Activated CD4-positive, alpha-beta T cell treated with anti-CD3 and anti-CD28 coated beads, Interleukin-2, amount 50 U/mL, for 4 hours (primary cell): ENCODE measurements around the gene VCY.
"Not testable (repeated sequence)": the region's sequence is repeated elsewhere in the genome, so short reads cannot be mapped to it uniquely, and the experiment has no call there.

ENCODE experiments used
- DNase-seq, 2 experiments: peaks; one replicate each; pipeline ENCODE4 v3.0.0-alpha.2; 2020

VCY gene

GRCh38 chrY:13986373-13986772 lies at the start of gene VCY:
Gene VCY (minus strand): TSS chrY:13986473. CDS start chrY:13986440, 33 bp downstream.
- DNase-seq: not testable (repeated sequence)

- DNase-seq: not testable (repeated sequence)
These were observed 44.1 kb upstream of the VCY start for GRCh38 chrY:14030395-14030794.

- not testable (repeated sequence) for DNase-seq
These were observed 25.6 kb upstream of the VCY start for GRCh38 chrY:14011916-14012315.

GRCh38 chrY:13942406-13942805 lies 43.9 kb downstream of the VCY start:
- DNase-seq: not testable (repeated sequence)
